GM21526 (cell line): ENCODE results near the gene FXN.

ENCODE experiments used
- ATAC-seq: cut with Tn5 transposase; IDR thresholded peaks from one replicate; pipeline ENCODE4 v1.9.1; 2021; ENCODE audit warnings: moderate library complexity; ENCODE audit not compliant: unreplicated experiment, low FRiP score

FXN gene

DNA sequence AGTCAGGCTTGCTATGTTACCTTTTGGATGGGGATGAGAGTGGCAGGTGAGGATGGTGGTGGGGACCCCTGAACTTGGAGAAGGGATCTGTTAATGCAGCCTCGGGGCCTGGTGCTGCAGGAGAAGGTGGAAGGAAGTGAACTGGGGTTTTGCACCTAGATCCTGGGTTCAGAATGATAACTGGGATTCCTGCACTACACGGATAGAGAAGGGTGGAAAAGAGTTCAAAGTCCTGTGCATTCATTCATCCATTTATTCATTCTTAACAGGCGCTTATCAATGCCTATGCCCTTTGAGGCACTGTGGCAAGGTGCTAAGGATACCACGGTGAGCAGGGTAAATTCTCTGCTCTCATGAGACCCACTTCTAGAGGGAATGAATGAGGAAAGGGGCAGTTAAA is 96.8 kb downstream of the FXN start:
- ATAC-seq: no peak

GRCh38 chr9:69134412-69134811 is 98.9 kb downstream of the FXN start:
- ATAC-seq: no peak

DNA sequence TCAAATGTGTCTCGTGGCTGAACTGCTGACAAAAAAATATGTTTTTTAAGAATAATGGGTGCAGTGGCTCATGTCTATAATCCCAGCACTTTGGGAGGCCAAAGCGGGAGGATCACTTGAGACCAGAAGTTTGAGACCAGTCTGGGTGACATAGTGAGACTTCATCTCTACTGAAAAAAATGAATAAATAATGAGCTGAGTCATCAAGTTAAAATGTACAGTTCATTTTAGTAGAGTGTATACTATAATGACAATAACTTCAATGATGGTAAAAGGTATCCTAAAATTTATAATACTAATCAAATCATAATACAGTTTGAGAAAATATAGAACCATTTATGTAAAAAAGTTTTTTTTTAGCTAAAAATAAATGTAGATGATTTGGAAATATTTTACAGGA is 100.6 kb downstream of the FXN start:
- ATAC-seq: no peak

GRCh38 chr9:69136779-69137178 is 101.2 kb downstream of the FXN start:
- no peak for ATAC-seq

- ATAC-seq: no peak
Measured at GRCh38 chr9:69137311-69137710, 101.8 kb downstream of the FXN start.

DNA sequence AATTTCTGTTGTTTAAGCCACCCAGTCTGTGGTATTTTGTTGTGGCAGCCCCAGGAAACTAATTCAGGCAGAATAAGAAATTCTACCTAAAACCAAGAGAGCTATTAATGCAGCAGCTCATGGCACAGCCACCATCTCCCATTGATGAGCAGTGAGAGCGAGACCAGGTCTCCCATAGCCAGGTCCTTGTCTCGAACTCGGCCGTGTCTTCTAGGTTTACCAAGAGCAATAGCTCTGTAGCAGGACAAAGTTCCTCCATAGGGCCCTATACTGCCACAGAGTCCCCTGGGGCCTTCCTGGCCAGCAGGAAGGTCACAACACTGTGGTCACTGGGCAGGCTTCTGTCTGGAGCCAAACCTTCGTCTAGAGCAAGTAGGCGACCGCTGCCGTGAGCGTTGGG is 104.0 kb downstream of the FXN start:
- no peak for ATAC-seq

- ATAC-seq: no peak
Measured at GRCh38 chr9:69140123-69140735, 104.7 kb downstream of the FXN start.

DNA sequence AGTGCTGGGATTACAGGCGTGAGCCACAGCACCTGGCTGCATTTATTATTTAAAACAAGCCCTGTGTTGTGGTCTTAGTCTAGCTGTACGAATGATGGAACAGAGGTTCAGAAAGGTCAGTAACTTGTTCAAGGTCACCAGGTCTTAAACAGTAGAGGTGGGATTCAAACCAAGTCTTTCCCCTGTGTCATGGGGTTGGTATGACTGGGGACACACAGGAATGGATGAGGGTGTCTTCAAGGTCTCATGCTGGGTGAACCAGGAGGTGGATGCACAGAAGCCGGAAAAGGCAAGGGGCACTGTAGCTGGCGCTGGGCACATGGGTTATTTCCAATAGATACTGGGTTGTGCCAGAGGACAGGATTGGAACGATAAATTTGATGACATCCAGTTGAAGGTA is 106.3 kb downstream of the FXN start:
- ATAC-seq: no peak

DNA sequence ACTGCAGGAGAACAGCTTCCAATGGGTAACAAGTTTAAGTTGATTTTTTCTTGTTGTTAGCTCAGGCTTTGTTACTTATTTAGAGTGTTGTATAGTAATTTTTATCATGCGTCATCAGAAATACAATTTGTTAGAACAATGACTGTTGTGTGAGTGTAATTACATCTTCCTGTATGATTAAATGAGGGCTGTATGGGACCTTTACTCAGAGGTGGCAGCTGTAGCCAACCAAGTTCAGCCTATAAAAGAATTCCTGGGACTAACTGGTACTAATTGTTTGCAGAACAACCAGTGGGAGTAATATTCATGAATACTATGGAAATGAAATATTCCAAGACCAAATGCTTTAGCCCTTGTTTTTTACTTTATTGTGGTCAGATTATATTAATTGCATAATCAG is 107.7 kb downstream of the FXN start:
- ATAC-seq: no peak

DNA sequence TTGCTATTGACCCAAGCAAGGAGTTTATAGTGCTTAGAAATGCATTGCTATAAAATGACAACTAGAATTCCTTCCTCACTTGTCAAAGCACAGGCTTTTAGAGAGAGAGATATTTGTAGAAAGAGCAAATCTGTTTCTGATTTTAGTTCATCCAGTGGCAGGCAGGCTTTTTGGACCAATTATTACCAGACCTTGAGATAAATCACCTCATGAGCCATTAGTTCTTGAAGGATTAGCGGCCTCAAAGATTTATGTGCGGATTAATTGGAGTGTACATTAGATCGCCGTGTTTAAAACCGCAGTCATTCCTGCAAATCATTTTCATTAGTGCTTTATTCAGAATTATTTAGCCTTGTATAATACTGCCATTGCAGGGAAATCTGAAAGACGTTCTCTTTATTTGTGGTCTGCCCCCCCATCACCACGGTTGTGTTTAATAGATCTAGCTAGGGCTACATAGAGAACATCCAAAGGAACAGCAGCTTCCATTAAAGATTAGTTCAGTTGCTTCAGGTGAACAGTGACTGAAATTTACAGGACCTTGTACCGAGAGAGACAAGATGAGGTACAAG is 109.7 kb downstream of the FXN start:
- ATAC-seq: no peak

GRCh38 chr9:69147041-69147834 is 111.7 kb downstream of the FXN start:
- no peak for ATAC-seq

DNA sequence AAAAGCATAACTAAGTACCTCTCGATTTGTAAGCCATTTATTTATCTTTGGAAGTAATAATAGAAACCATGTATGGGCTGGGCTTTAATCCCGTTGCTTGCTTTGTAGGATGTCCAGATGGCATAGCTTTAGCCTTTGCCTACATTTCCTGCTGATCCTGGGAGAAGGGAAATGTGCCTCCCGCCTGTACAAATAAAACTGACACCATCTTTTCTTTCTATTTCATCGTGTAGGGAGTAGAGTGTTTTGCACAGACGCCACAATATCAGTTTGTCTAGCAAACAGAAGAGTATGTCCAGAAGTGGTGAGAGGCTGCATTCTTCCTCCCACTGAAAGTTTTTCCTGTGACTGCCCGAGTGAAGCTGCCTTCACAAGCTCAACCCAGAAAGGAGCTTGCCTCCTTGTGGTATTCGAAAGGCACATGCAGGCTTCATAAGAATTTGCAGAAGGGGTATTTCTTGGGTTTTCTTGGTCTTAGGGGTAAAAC is 113.8 kb downstream of the FXN start:
- no peak for ATAC-seq
